Astrocyte of the spinal cord (primary cell): Measurements from ENCODE around the gene BRD3OS.

Experiments used
- DNase-seq: peaks from one replicate; pipeline ENCODE4 v3.0.0; 2011; ENCODE audit warnings: low read depth, low spot score
- H3K4me3 ChIP-seq: 2 replicates; pipeline ENCODE4 v1.5.1; 2011; ENCODE audit warnings: low read depth, mild to moderate bottlenecking, low read length, moderate library complexity
- CTCF ChIP-seq: IDR thresholded peaks from 2 replicates; pipeline ENCODE4 v1.5.1; 2012; ENCODE audit warnings: low read depth, mild to moderate bottlenecking, low read length, inconsistent platforms
- in situ Hi-C: cut with HindIII; loops from 2 replicates; pipeline ENCODE4 v1.10.0; 2017; ENCODE audit warnings: low sequenced_read_pairs

Gene BRD3OS

GRCh38 chr9:134005381-134005780 is 19.9 kb upstream of the BRD3OS start:
- TF ChIP-seq CTCF = no peak
- in situ Hi-C loops = loop anchor here (25.0 kb wide), 1 partner anchor 218 kb away; no protein-coding TSS in a partner anchor
- no peak for DNase-seq
- H3K4me3 ChIP-seq = no peak overlapping the region

GRCh38 chr9:134007150-134007549 is 18.1 kb upstream of the BRD3OS start:
- in situ Hi-C loops = loop anchor here (25.0 kb wide), 1 partner anchor 220 kb away; no protein-coding TSS in a partner anchor
- H3K4me3 ChIP-seq = no peak overlapping the region
- no peak for DNase-seq
- no peak for TF ChIP-seq CTCF

GRCh38 chr9:134007571-134007970 is 17.7 kb upstream of the BRD3OS start:
- in situ Hi-C loops = loop anchor here (25.0 kb wide), 1 partner anchor 220 kb away; no protein-coding TSS in a partner anchor
- TF ChIP-seq CTCF = no peak
- DNase-seq = no peak

GRCh38 chr9:134010310-134011173 is 14.7 kb upstream of the BRD3OS start:
- no peak for TF ChIP-seq CTCF
- in situ Hi-C loops = loop anchor here (25.0 kb wide), 1 partner anchor 223 kb away; no protein-coding TSS in a partner anchor
- H3K4me3 ChIP-seq = no peak overlapping the region
- no peak for DNase-seq

More at GRCh38 chr9:134007571-134007970, 17.7 kb upstream of the BRD3OS start:
- H3K4me3 ChIP-seq = no peak overlapping the region

GRCh38 chr9:134011401-134011800 is 13.9 kb upstream of the BRD3OS start:
- in situ Hi-C loops = loop anchor here (25.0 kb wide), 1 partner anchor 224 kb away; no protein-coding TSS in a partner anchor
- no peak overlapping the region for H3K4me3 ChIP-seq
- TF ChIP-seq CTCF = no peak
- no peak for DNase-seq

- in situ Hi-C loops = loop anchor here (25.0 kb wide), 1 partner anchor 228 kb away; no protein-coding TSS in a partner anchor
- no peak overlapping the region for H3K4me3 ChIP-seq
- no peak for TF ChIP-seq CTCF
- DNase-seq = no peak
These were observed 10.3 kb upstream of the BRD3OS start for GRCh38 chr9:134014946-134015345.
